Measurements from ENCODE around the gene EIF2B4. TPM values are rescaled to one million over a fixed set of nuclear protein-coding genes. Genes with fewer than 3 reads are reported as not detected.

The EIF2B4 gene
- total RNA-seq, 4 donors from 2014 or later = 43.3 to 69.0 (median 59.8) TPM

GRCh38 chr2:27408601-27409320 lies 38.6 kb upstream of the EIF2B4 start:
- DNase-seq (ENCODE audit: low spot score in 2 of 2) = no peak
- H3K27me3 ChIP-seq = no peaks in the 10 kb centered on the region
- peaks cover 0 to 35% (median 6%) of the 10 kb centered on the region in 4 donors for H3K4me1 ChIP-seq
- H3K27ac ChIP-seq = peak overlapping the region; percentile 23 to 88 (median 81)
- WGBS, 2 donors = 0 to 1% methylated on average over 33 of the region's 33 CpGs
- peaks cover 0 to 15% (median 0%) of the 10 kb centered on the region in 3 donors for H3K36me3 ChIP-seq
- H3K4me3 ChIP-seq = peak overlapping the region; percentile 78 to 99 (median 98)
- TF ChIP-seq POLR2A (IDR thresholded peaks at IDR 0.05) (no peak), EP300 (IDR thresholded peaks at IDR 0.05) (no peak), CTCF (IDR thresholded peaks at IDR 0.05) (no peak)
- no peaks in the 10 kb centered on the region for H3K9me3 ChIP-seq

DNA sequence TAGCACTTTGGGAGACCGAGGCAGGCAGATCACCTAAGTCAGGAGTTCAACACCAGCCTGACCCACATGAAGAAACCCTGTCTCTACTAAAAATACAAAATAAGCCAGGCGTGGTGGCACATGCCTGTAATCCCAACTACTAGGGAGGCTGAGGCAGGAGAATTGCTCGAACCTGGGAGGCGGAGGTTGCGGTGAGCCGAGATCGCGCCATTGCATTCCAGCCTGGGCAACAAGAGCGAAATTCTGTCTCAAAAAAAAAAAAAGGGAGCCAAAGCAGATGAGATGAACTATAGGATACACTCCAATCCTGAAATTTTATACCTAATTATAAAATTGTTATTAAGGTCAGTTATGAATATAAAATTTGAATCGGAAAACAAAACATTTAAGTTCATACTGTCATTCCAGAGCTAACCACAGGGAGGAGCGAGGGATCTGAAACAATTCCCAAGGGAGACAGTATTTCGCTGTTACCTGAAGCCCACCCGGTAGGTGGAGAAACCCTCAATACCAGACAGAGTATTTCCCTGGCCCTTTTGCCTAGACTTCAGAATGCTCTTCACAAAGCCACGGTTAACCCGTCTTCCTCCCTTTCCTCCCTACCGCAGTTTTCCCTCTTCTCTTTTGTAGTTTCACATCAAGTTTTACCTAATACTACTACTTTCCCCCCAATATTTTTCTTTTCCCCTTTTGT lies 37.8 kb upstream of the EIF2B4 start:
- H3K27me3 ChIP-seq = no peaks in the 10 kb centered on the region
- H3K9me3 ChIP-seq = no peaks in the 10 kb centered on the region
- TF ChIP-seq EP300 (IDR thresholded peaks at IDR 0.05) (no peak), CTCF (IDR thresholded peaks at IDR 0.05) (peak; percentile 12 to 46 (median 33)), POLR2A (IDR thresholded peaks at IDR 0.05) (no peak)
- H3K4me1 ChIP-seq = peaks cover 0 to 36% (median 6%) of the 10 kb centered on the region in 4 donors
- H3K36me3 ChIP-seq = peaks cover 0 to 15% (median 0%) of the 10 kb centered on the region in 3 donors
- no peak overlapping the region for H3K27ac ChIP-seq
- WGBS, 2 donors = 50 to 52% methylated on average over 16 of the region's 16 CpGs
- DNase-seq (ENCODE audit: low spot score in 2 of 2) = peak in 1 of 2 donors; percentile 16
- H3K4me3 ChIP-seq = peak overlapping the region in 3 of 4 donors; percentile 96 to 99 (median 99)

DNA sequence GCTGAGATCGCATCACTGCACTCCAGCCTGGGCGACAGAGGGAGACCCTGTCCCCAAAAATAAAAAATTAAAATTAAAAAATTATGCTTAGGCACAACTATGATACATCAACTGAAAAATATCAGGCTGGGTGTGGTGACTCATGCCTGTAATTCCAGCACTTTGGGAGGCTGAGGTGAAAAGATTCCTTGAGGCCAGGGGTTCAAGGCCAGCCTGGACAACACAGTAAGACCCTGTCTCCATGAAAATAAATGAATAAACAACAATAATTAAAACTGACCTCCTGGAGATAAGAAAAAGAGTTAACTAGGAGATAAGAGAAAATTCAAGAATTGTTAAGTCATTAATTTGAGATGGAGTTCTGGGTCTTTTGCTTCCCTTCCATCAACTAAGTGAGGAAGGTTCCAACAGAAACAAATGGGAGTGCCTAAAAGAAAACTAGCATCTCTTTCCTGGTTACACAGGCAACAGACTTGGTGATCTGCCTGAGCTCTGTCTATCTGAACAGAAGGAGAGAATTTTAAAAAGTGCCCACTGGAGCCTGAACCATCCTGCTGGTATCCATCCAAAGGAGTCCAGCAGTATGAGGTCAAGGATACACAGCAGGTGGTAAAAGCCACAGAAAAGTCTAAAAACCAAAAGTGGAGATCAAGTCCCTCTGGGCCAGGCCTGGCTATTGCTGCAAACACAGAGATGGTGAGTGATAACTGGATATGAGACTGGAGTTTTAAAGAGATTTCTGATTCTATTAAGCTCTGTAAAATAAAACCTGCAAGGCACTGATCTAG lies 30.4 kb upstream of the EIF2B4 start:
- WGBS, 2 donors = 97 to 98% methylated on average over 2 of the region's 2 CpGs
- Histone ChIP-seq H3K27me3 (no peaks in the 10 kb centered on the region), H3K4me1 (peaks cover 0 to 3% (median 1%) of the 10 kb centered on the region in 4 donors)

DNA sequence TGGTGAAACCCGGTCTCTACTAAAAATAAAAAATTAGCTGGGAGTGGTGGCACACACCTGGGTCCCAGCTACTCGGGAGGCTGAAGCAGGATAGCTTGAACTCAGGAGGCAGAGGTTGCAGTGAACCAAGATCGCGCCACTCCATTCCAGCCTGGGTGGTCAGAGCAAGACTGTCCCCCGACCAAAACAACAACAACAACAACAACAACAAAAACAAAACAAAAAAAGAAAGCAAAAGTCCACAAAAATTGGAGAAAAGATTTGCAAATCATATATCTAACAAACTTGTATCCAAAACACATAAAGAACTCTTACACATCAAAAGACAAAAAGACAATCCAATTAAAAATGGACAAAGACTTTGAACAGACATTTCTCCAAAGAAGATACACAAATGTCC lies 28.8 kb upstream of the EIF2B4 start:
- H3K27me3 ChIP-seq = no peaks in the 10 kb centered on the region
- TF ChIP-seq EP300 (IDR thresholded peaks at IDR 0.05) (no peak), CTCF (IDR thresholded peaks at IDR 0.05) (no peak), POLR2A (IDR thresholded peaks at IDR 0.05) (no peak)
- H3K36me3 ChIP-seq = no peaks in the 10 kb centered on the region
- no peaks in the 10 kb centered on the region for H3K9me3 ChIP-seq
- peaks cover 0 to 3% (median 1%) of the 10 kb centered on the region in 4 donors for H3K4me1 ChIP-seq
- no peak overlapping the region for H3K27ac ChIP-seq
- 97 to 98% methylated on average over 5 of the region's 5 CpGs for WGBS, 2 donors
- DNase-seq (ENCODE audit: low spot score in 2 of 2) = no peak
- H3K4me3 ChIP-seq = no peak overlapping the region

More for the DNA sequence above, 30.4 kb upstream of the EIF2B4 start:
- no peak for DNase-seq (ENCODE audit: low spot score in 2 of 2)
- Histone ChIP-seq H3K9me3 (no peaks in the 10 kb centered on the region), H3K36me3 (peaks cover 0 to 6% (median 0%) of the 10 kb centered on the region in 3 donors), H3K27ac (no peak overlapping the region), H3K4me3 (no peak overlapping the region)
- TF ChIP-seq CTCF (IDR thresholded peaks at IDR 0.05) = no peak
- TF ChIP-seq EP300 (IDR thresholded peaks at IDR 0.05) = no peak
- TF ChIP-seq POLR2A (IDR thresholded peaks at IDR 0.05) = no peak

All from tibial nerve (tissue), 4 donors.